Tibial nerve (tissue), 4 donors: ENCODE measurements around the gene ACOT9. TPM values are rescaled to one million over a fixed set of nuclear protein-coding genes. Genes with fewer than 3 reads are reported as not detected.

ENCODE experiments used
- DNase-seq, 2 donors: peaks; one replicate each; pipeline ENCODE4 v3.0.0-alpha.2; 2019; ENCODE audit warnings: low spot score in 2 of 2
- H3K27ac ChIP-seq, 4 donors: fragments of 200-600 bp; sonication (generic) in 3 of 4; one replicate each; pipeline ENCODE4 v1.5.1; 2017 to 2019; ENCODE audit warnings: mild to moderate bottlenecking in 1 of 4
- H3K27me3 ChIP-seq, 2 donors: fragments of 200-600 bp; sonication (generic) in 1 of 2; one replicate each; pipeline versions ENCODE4 v1.5.1 to v1.6.0; 2017 to 2019
- H3K36me3 ChIP-seq, 3 donors: fragments of 200-600 bp; sonication (generic); one replicate each; pipeline ENCODE4 v1.5.1; 2018 to 2019
- H3K4me1 ChIP-seq, 4 donors: fragments of 200-600 bp; sonication (generic) in 3 of 4; one replicate each; pipeline ENCODE4 v1.5.1; 2017 to 2019
- H3K4me3 ChIP-seq, 4 donors: fragments of 200-600 bp; sonication (generic) in 3 of 4; one replicate each; pipeline ENCODE4 v1.5.1; 2017 to 2019; ENCODE audit warnings: mild to moderate bottlenecking in 1 of 4, moderate library complexity in 1 of 4
- H3K9me3 ChIP-seq, 4 donors: fragments of 200-600 bp; sonication (generic) in 3 of 4; one replicate each; pipeline ENCODE4 v1.5.1; 2017 to 2019
- EP300 ChIP-seq, 2 donors: sonication (generic); formaldehyde crosslinking; IDR thresholded peaks; one replicate each; pipeline ENCODE4 v1.6.1; 2017; ENCODE audit warnings: antibody characterized with exemption in 2 of 2, mild to moderate bottlenecking in 1 of 2
- POLR2A ChIP-seq, 2 donors: fragments of 450-650 bp; IDR thresholded peaks; one replicate each; pipeline ENCODE4 v1.6.1; 2017; ENCODE audit warnings: antibody characterized with exemption in 2 of 2, mild to moderate bottlenecking in 2 of 2, moderate library complexity in 2 of 2
- WGBS, 2 donors: methylation state at CpG; one replicate each; pipeline ENCODE4 v1.1.5; 2018; 5-methylcytosine and 5-hydroxymethylcytosine counted together
- total RNA-seq, 4 donors: library from RNA; depleted of rRNA; stranded (reverse); fragments of >200 nt; gene quantifications; one replicate each; pipeline ENCODE4 v1.1.0, GENCODE V29; 2016
- TF ChIP-seq, protein P1 (sequence below), 5 experiments: fragments of 200-600 bp in 3 of 5; fragments of 450-650 bp in 2 of 5; sonication (generic) in 3 of 5; IDR thresholded peaks; one replicate each; pipeline ENCODE4 v1.5.1; 2016 to 2019; ENCODE audit warnings: antibody characterized with exemption in 5 of 5, mild to moderate bottlenecking in 3 of 5, moderate library complexity in 2 of 5

Gene ACOT9
- total RNA-seq, 4 donors from 2014 or later: 35.7 to 68.2 (median 43.1) TPM

DNA sequence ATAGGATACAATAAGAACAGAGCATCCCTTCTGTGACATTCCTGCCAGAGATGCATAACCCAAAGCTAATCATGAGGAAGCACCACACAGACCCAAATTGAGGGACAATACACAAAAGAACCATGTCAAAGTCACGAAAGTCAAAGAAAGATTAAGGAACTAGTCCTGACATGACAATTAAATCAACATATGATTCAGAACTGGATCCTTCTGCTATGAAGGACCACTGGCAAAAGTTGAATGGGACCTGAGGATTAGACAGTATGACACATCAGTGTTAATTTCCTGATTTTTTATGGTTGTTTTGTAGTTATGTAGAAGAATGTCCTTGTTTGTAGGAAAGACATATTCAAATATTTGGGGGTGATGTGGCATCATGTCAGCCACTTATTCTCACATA, 13.9 kb downstream of the ACOT9 start:
- TF ChIP-seq, protein P1, sequence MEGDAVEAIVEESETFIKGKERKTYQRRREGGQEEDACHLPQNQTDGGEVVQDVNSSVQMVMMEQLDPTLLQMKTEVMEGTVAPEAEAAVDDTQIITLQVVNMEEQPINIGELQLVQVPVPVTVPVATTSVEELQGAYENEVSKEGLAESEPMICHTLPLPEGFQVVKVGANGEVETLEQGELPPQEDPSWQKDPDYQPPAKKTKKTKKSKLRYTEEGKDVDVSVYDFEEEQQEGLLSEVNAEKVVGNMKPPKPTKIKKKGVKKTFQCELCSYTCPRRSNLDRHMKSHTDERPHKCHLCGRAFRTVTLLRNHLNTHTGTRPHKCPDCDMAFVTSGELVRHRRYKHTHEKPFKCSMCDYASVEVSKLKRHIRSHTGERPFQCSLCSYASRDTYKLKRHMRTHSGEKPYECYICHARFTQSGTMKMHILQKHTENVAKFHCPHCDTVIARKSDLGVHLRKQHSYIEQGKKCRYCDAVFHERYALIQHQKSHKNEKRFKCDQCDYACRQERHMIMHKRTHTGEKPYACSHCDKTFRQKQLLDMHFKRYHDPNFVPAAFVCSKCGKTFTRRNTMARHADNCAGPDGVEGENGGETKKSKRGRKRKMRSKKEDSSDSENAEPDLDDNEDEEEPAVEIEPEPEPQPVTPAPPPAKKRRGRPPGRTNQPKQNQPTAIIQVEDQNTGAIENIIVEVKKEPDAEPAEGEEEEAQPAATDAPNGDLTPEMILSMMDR (IDR thresholded peaks at IDR 0.05): no peak
- TF ChIP-seq POLR2A (IDR thresholded peaks at IDR 0.05): no peak
- no peak for TF ChIP-seq EP300 (IDR thresholded peaks at IDR 0.05)
- Histone ChIP-seq H3K4me1 (no peaks in the 10 kb centered on the region), H3K27me3 (no peaks in the 10 kb centered on the region), H3K27ac (no peak overlapping the region), H3K9me3 (no peaks in the 10 kb centered on the region), H3K36me3 (peaks cover 0 to 43% (median 0%) of the 10 kb centered on the region in 3 donors), H3K4me3 (no peak overlapping the region)
- 71 to 89% methylated on average over 1 of the region's 1 CpG for WGBS, 2 donors
- DNase-seq: no peak

DNA sequence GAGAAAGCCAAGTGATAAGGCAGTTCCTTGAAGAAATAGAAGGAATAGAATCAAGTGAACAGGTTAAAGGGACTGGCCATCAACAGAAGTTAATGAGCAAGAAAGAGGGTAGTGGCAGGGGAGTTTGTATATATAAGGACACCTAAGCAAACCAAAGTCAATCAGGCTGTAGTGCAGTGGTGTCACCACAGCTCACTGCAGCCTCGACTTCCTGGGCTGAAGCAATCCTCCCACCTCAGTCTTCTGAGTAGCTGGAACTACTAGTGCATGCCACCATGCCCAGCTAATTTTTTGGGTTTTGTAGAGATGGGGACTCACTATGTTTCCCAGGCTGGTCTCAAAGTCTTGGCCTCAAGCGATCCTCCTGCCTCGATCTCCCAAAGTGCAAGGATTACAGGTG, 15.9 kb downstream of the ACOT9 start:
- WGBS, 2 donors: 94 to 97% methylated on average over 3 of the region's 3 CpGs
- no peak for DNase-seq
- peaks cover 0 to 53% (median 0%) of the 10 kb centered on the region in 3 donors for H3K36me3 ChIP-seq

DNA sequence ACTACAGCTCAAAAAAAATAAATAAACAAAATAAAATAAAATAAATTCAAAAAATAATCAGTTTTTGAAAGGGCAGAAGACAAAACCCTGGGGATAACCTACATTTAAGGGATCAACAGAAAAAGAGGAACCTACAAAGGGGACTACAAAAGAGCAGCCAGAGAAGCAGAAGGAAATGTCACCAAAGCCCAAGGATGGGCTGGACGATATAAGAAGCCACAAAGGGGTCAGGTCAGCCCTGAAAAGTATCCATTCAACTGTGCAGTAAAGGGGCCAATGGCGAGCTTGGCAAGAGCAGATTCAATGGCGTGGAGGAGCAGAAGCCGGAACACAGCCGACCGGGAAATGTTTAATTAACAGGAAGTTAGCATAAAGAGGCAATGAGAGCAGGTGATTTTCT, 16.9 kb downstream of the ACOT9 start:
- H3K9me3 ChIP-seq: no peaks in the 10 kb centered on the region
- H3K4me3 ChIP-seq: no peak overlapping the region
- DNase-seq: no peak
- no peaks in the 10 kb centered on the region for H3K4me1 ChIP-seq
- peaks cover 0 to 49% (median 0%) of the 10 kb centered on the region in 3 donors for H3K36me3 ChIP-seq
- no peaks in the 10 kb centered on the region for H3K27me3 ChIP-seq
- 62 to 66% methylated on average over 6 of the region's 6 CpGs for WGBS, 2 donors
- H3K27ac ChIP-seq: no peak overlapping the region
- TF ChIP-seq, protein P1 (IDR thresholded peaks at IDR 0.05): no peak
- no peak for TF ChIP-seq EP300 (IDR thresholded peaks at IDR 0.05)
- no peak for TF ChIP-seq POLR2A (IDR thresholded peaks at IDR 0.05)

More for the DNA sequence above, 15.9 kb downstream of the ACOT9 start:
- H3K27me3 ChIP-seq: no peaks in the 10 kb centered on the region
- TF ChIP-seq, protein P1 (IDR thresholded peaks at IDR 0.05): no peak
- TF ChIP-seq EP300 (IDR thresholded peaks at IDR 0.05) (no peak), POLR2A (IDR thresholded peaks at IDR 0.05) (no peak)
- no peaks in the 10 kb centered on the region for H3K4me1 ChIP-seq
- no peak overlapping the region for H3K27ac ChIP-seq
- no peaks in the 10 kb centered on the region for H3K9me3 ChIP-seq
- no peak overlapping the region for H3K4me3 ChIP-seq

DNA sequence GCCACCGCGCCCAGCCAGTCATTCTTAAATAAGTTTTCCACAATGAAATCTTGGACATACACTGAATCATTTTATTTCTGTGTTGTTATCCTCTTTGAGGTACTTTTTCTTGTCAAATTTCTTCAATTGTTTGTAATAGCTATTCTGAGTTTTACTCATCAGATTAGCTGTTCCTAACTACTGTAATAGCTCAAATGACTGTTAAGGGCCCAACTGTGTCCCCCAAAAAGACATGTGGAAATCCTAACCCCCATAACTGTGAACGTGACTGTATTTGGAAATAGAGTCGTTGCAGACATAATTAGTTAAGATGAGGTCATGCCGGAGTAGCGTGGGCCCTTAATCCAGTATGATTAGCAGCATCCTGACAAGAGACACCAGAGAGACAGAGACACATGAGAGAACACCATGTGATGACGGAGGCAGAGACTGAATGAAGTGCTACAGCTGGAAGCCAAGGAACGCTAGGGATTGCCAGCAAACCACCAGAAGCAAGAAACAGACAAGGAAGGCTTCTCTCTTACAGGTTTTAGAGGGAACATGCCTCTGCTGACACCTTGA, 22.9 kb downstream of the ACOT9 start:
- H3K4me3 ChIP-seq: no peak overlapping the region
- H3K27ac ChIP-seq: no peak overlapping the region
- peaks cover 0 to 71% (median 0%) of the 10 kb centered on the region in 3 donors for H3K36me3 ChIP-seq
- no peak for TF ChIP-seq EP300 (IDR thresholded peaks at IDR 0.05)
- TF ChIP-seq, protein P1 (IDR thresholded peaks at IDR 0.05): no peak
- TF ChIP-seq POLR2A (IDR thresholded peaks at IDR 0.05): no peak
- no peak for DNase-seq
- WGBS, 2 donors: 80 to 93% methylated on average over 7 to 8 of the region's 8 CpGs
- no peaks in the 10 kb centered on the region for H3K9me3 ChIP-seq
- H3K4me1 ChIP-seq: no peaks in the 10 kb centered on the region
- H3K27me3 ChIP-seq: no peaks in the 10 kb centered on the region

DNA sequence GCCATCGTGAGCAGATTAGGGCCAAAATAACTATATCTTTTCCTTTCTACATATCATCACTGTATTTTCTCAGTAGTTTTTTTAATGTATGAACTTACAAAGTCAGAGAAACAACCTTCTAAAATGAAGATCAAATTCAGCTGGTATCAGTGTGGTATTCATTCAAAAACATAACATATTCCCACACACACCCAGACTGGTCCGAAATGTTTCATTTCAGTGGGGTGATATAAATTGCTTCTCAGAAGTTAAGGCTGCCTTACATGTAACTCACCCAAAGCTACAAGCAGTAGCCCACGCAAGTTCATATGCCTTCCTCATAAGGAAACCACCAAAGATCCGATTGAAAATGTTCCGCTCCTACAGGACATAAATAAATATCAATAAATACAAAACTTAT, 37.8 kb downstream of the ACOT9 start:
- Histone ChIP-seq H3K4me1 (no peaks in the 10 kb centered on the region), H3K27ac (no peak overlapping the region), H3K27me3 (no peaks in the 10 kb centered on the region), H3K9me3 (no peaks in the 10 kb centered on the region), H3K4me3 (no peak overlapping the region), H3K36me3 (peaks cover 0 to 87% (median 0%) of the 10 kb centered on the region in 3 donors)
- DNase-seq: no peak
- no peak for TF ChIP-seq EP300 (IDR thresholded peaks at IDR 0.05)
- TF ChIP-seq, protein P1 (IDR thresholded peaks at IDR 0.05): no peak
- TF ChIP-seq POLR2A (IDR thresholded peaks at IDR 0.05): no peak
- WGBS, 2 donors: 94 to 95% methylated on average over 5 of the region's 5 CpGs
